AG04450 (cell line): ENCODE data around the gene LHFPL2. TPM values are rescaled to one million over a fixed set of nuclear protein-coding genes. Genes with fewer than 3 reads are reported as not detected.

ENCODE experiments used
- CTCF ChIA-PET: fragments of 300-600, 350-600 bp; formaldehyde crosslinking; extraction: SDS; loops from one replicate; lab custom pipeline; 2022; ENCODE audit warnings: antibody characterized with exemption, inconsistent platforms; lab: Charles Lee
- POLR2A ChIA-PET: fragments of 350-600 bp; formaldehyde crosslinking; extraction: SDS; loops from one replicate; lab custom pipeline; 2021; ENCODE audit warnings: antibody characterized with exemption, inconsistent platforms; lab: Yijun Ruan, JAX
- DNase-seq: peaks from one replicate; pipeline ENCODE4 v3.0.0-alpha.2; 2011; ENCODE audit warnings: low read depth, low spot score
- H3K27ac ChIP-seq: one replicate; pipeline ENCODE4 v1.5.1; 2012; ENCODE audit warnings: low read depth, low read length, control low read depth
- H3K27me3 ChIP-seq: one replicate; pipeline ENCODE4 v1.6.0; 2012; ENCODE audit warnings: low read length; ENCODE audit not compliant: control insufficient read depth, insufficient read depth
- H3K4me3 ChIP-seq: 2 replicates; pipeline ENCODE4 v1.5.1; 2011; ENCODE audit warnings: mild to moderate bottlenecking, low read depth, low read length, control low read depth
- H3K9me3 ChIP-seq: 2 replicates; pipeline ENCODE4 v1.5.1; 2012; ENCODE audit warnings: low read length; ENCODE audit not compliant: control insufficient read depth, insufficient read depth
- CTCF ChIP-seq: IDR thresholded peaks from 2 replicates; pipeline ENCODE4 v1.5.1; 2011; ENCODE audit warnings: low read depth, low read length, control low read depth, inconsistent platforms
- polyA plus RNA-seq: library from polyadenylated mRNA; depleted of rRNA; stranded (reverse); fragments of >200 nt; gene quantifications from 2 replicates; pipeline ENCODE4 v1.2.3, GENCODE V29; 2011

Gene LHFPL2
- polyA plus RNA-seq, 1 experiment = 20.1 TPM

GRCh38 chr5:78523314-78524193 is 125.0 kb downstream of the LHFPL2 start:
- no peak for TF ChIP-seq CTCF
- Histone ChIP-seq H3K27me3 (no peaks in the 10 kb centered on the region), H3K27ac (no peak overlapping the region), H3K9me3 (no peaks in the 10 kb centered on the region), H3K4me3 (no peak overlapping the region)
- POLR2A ChIA-PET = no interaction called here
- no peak for DNase-seq
- CTCF ChIA-PET = no interaction called here

DNA sequence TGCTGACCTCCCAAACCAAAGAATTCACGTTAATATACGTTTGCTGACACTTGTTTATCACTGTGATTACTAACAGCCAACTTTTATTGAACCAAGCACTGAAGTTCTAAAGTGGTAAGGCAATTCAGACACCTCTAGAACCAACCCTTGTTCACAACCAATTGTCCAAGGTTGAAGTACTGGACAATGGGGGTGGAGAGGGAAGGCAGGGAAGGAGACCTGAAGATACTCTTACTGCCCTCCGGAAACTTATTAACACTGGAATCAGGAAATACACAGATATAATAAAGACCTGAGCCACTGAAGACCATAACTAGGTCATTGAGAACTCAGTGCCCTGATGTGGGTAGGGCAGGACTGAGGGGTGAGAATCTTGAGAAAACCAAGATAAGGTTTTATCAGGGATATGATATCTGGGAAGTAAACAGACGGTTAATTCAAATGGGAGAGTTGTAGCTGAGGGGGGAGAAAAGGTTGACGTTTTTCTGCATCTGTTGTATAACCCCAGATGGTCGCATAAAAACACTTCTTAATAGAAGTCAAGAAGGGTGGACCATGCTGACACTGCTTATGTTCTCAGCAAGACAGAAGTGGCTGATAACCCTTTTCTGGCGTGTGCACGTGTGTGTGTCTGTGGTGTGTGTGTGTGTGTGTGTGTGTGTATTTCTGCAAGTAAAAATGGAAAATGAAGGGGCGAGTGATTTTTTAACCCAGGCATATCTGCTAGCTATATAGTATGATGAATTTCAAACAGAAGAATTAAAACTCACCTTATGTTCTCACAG is 125.9 kb downstream of the LHFPL2 start:
- Histone ChIP-seq H3K27ac (no peak overlapping the region), H3K27me3 (no peaks in the 10 kb centered on the region), H3K9me3 (no peaks in the 10 kb centered on the region), H3K4me3 (no peak overlapping the region)
- ChIA-PET POLR2A (no interaction called here), CTCF (no interaction called here)
- DNase-seq = no peak
- no peak for TF ChIP-seq CTCF

GRCh38 chr5:78521455-78521854 is 127.1 kb downstream of the LHFPL2 start:
- no peak overlapping the region for H3K27ac ChIP-seq
- CTCF ChIA-PET = interaction anchor here (0.8 to 1.1 kb wide), 2 partner anchors 106 to 499 kb away, joined by 3 read pairs; no protein-coding TSS in a partner anchor
- DNase-seq = no peak
- H3K27me3 ChIP-seq = no peaks in the 10 kb centered on the region
- POLR2A ChIA-PET = interaction anchor here (1.3 to 3.4 kb wide), 2 partner anchors 13 to 16 kb away, joined by 4 to 13 read pairs; no protein-coding TSS in a partner anchor
- no peak overlapping the region for H3K4me3 ChIP-seq
- TF ChIP-seq CTCF = no peak
- no peaks in the 10 kb centered on the region for H3K9me3 ChIP-seq

GRCh38 chr5:78519198-78519941 is 129.2 kb downstream of the LHFPL2 start:
- POLR2A ChIA-PET = interaction anchor here (1.2 to 3.4 kb wide), 2 partner anchors 10 to 14 kb away, joined by 3 to 13 read pairs; no protein-coding TSS in a partner anchor
- Histone ChIP-seq H3K4me3 (no peak overlapping the region), H3K27me3 (no peaks in the 10 kb centered on the region), H3K27ac (peak overlapping the region; percentile 96), H3K9me3 (no peaks in the 10 kb centered on the region; the same call in 1 of the 2 replicates)
- CTCF ChIA-PET = interaction anchor here (0.5 kb wide), 1 partner anchor 17 kb away, joined by 3 read pairs; no protein-coding TSS in a partner anchor
- DNase-seq = no peak
- no peak for TF ChIP-seq CTCF
